B cell (primary cell): ENCODE measurements around the gene NAB2.

Experiments
- CTCF ChIP-seq: fragments of 200-600 bp; IDR thresholded peaks from one replicate; pipeline ENCODE4 v1.8.0; 2022; ENCODE audit warnings: antibody characterized with exemption, mild to moderate bottlenecking
- EZH2 ChIP-seq: IDR thresholded peaks from 2 replicates; pipeline ENCODE4 v1.6.1; 2012; ENCODE audit warnings: borderline replicate concordance, low read depth, mild to moderate bottlenecking, moderate library complexity, low read length; ENCODE audit not compliant: insufficient read depth, poor library complexity, severe bottlenecking

GRCh38 chr12:57092529-57092862 lies 3.6 kb downstream of the NAB2 start:
- TF ChIP-seq CTCF (no peak), EZH2 (no peak)
